AG08396 (cell line): ENCODE results near the gene ADH5.
"Not testable (repeated sequence)": the region's sequence is repeated elsewhere in the genome, so short reads cannot be mapped to it uniquely, and the experiment has no call there.

Source experiments
- DNase-seq: peaks from one replicate; pipeline ENCODE4 v3.0.0; 2012; ENCODE audit warnings: low spot score, mixed read lengths

The ADH5 gene

DNA sequence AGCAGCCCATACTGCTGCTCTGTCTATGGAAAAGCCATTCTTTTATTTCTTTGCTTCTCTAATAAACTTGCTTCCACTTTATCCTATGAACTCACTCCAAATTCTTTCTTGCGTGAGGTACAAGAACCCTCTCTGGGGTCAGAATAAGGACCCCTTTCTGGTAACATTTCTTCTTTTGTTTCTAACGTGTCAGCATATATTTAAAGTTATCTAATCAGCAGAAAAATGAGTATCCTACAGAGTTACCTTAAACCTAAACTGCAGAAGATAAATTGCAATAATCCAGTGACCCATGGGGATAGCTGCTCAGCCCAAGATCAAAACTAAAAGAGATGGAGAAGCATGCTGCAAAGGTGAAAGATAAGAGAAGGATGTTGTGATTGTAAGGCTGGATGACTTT, 4.0 kb downstream of the ADH5 start:
- no peak for DNase-seq

DNA sequence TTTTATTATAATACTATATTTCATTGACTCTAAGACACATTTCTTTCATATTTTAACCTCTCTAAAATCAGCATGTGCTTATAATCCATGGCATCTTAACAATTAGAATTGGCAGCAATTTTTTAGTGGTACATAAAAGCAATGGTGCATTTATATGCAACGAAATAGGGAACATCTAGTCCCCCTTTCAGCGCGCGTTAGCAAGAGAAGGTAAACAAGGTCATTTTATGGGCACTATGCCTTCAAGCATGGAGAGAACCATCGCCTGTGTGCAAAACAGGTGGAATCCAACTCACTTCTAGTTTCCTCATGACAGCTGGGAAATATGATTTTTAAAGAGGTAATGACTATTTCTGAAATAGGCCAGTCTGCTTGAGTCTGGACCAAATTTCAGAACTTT, 6.4 kb downstream of the ADH5 start:
- no peak for DNase-seq

- DNase-seq = not testable (repeated sequence)
Observed at GRCh38 chr4:99080869-99081268, 7.7 kb downstream of the ADH5 start.

DNA sequence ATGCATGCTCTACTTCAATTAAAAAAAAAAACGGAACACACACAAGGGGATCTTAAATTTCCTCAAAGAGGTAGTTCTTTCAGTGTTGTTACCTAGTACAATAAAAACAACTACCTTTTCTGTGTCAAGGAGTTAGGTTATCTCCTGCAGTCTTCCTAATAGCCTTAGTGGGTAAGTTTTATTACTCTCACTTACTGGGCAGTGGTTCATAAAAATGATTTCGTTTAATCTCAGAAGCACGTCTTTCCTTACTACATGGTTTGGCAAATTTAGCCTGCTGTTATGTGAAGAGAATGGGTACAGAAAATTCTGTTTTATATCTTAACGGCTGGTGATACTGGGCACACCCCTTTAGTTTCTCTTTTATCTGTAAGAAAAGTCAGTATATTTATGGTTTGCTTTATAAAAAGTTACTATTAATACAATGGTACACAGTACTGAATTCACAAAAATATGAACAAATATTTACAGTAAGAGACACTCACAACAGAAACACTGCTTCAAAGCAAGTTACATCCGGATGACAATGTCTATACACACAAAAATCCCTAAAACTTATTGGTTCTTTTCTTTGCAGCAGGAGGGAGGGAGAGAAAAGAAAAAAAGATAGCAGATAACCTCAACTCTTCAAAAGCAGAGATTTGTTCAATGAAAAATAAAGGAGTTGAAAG, 8.8 kb downstream of the ADH5 start:
- no peak for DNase-seq

DNA sequence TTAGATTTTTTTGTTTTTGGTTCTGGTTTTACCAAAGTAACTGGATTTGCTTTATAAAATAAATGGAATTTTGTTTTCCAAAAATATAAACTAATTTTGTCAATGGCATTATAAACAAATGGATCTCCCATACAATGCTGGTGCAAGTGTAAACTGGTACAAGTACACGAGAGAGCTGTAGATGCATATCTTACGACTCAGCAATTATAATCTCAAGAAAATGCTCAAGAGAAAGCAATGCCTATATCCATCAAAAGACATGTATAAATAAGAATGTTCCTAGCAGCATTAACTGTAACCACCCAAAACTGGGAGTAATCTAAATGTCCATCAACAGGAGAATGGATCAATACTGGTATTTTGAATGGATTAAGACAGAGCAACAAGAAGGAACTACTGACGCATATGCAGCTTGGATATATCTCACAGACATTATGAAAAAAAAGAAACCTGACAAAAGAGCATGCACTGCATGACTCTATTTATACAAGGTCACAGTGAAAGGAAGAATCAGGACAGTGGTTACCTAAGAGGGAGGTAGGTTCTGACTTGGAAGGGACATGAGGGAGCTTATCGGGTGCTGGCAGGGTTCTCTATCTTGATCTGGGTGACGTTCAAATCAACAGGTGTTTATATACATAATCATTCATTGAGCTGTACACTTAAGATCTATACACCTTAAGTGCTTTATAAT, 9.5 kb downstream of the ADH5 start:
- no peak for DNase-seq

DNA sequence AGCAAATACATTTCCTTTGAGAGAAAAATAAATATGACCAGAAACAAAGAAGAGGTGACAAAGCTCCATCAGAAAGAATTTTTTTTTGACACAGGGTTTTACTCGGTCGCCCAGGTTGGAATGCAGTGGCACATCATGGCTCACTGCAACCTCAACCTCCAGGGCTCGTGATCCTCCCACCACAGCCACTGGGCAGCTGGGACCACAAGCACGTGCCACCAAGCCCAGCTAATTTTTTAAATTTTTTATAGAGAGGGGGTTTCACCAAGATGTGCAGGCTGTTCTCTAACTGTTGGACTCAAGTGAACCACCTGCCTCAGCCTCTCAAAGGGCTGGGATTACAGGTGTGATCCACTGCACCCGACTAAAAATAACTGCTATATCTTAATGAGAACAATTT, 10.3 kb downstream of the ADH5 start:
- no peak for DNase-seq

DNA sequence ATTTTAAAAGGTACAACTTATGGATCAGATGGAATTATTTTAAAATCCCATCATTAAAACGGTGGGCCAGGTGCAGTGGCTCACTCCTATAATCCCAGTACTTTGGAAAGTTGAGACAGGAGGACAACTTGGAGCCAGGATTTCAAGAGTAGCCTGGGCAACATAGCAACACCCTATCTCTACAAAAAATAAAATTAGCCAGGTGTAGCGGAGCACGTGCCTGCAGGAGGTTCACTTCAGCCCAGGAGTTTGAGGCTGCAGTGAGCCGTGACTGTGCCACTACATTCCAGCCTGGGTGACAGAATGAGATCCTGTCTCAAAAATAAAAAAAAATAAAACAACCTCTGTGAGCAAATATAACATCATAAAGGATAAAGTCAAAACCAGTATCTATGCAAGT, 11.4 kb downstream of the ADH5 start:
- DNase-seq = no peak

DNA sequence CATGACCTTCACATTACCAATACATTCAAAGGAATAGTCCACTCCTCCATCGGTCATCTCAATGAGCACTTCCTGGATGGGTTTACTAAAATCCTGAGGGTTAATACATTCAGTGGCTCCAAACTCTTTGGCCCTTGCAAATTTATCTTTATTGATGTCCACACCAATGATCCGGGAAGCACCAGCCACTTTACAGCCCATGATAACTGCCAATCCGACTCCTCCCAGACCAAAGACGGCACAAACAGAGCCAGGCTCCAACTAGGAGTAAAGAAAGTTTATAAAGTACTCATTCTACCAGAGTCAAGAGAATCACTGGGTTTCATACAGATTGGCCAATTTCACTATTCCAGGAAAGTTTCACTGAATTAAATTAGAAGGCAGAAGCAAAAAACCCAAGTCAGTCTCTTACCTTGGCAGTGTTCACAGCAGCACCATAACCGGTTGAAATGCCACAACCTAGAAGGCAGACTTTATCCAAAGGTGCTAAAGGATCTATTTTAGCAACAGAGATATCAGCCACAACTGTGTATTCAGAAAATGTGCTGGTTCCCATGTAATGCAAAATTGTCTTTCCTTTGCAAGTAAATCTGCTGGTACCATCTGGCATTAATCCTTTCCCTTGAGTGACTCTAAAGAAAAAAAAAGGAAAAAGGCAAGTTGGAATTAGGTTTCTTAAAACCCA, 12.2 kb downstream of the ADH5 start:
- DNase-seq = no peak

- DNase-seq = no peak
Observed at GRCh38 chr4:99074816-99075215, 13.8 kb downstream of the ADH5 start.

DNA sequence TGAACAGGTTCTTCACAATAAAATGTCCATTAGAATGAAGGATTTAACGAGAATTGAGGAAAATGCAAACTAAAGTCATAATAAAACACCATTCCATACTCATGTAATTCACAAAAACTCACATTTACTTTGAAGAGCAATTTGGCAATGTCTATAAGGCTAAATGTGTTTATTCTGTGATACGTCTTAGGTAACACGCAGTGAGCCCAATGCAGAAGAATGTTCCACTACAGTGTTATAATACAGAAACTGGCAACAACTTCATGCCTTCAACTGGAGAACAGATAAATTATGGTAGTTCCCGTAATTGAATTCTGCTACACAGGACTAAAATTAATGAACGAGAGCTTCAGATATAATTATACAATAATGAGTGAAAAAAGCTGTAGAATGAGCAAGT, 17.4 kb downstream of the ADH5 start:
- DNase-seq = no peak

DNA sequence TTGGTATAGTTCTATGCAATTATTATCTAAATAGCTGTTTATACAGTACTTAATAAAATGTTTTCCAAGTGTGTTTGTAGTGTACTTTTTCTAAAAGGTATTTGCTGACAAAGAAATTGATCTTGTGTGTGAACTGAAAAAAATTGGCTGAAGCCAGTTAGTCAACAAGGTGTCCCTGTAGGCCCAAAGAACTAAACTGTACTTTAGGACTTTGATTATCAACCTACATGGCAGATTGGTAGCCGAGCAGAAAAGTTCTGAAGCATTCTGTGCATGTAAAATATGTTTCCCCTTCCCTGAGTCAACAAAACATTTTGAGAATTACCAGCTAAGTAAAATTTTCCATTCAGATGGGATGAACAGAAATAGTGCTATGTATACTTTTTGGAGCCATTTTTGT, 21.0 kb downstream of the ADH5 start:
- no peak for DNase-seq

GRCh38 chr4:99065521-99065920, 23.1 kb downstream of the ADH5 start:
- not testable (repeated sequence) for DNase-seq

DNA sequence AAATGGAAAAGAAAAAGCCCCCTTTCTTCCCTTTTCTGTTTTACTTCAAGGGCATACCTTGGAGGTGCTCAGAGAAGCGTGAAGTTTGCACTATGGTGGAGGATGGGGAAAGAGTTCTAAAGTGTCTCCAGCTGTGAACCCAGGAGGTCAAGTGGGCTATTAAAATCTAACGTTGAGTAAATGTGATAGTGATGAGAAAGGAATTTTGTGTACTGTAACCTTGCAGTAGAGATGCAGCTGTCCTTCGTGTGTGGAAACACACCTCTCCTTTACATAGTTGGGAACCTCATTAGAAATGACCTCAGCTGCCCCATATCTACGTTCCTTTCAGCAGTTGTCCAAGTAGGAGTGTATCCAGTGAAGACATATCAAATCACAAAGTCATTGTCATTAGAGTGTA, 26.5 kb downstream of the ADH5 start:
- DNase-seq = no peak

- DNase-seq = no peak
Observed at GRCh38 chr4:99061048-99061700, 27.4 kb downstream of the ADH5 start.

GRCh38 chr4:99059550-99059949, 29.0 kb downstream of the ADH5 start:
- no peak for DNase-seq

DNA sequence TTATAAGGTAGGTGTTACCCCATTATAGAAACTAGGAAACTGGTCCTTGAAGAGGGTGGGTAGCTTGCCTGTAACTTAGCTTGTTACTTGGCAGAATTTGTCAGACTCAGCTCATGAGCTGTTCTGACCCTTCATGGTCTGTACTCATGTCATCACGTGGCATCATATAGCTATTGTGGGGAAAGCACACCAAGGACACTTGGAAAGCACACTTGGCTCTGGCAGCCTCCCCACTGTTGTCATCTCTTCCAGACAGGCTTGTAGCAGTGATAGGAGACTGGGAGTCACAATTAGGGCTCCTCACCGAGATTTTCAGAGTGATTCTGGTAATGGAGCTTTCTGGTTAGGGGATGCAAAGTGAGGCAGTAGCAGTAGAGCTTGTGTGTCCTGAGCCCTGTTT, 30.4 kb downstream of the ADH5 start:
- DNase-seq = no peak

- no peak for DNase-seq
Observed at GRCh38 chr4:99054428-99054994, 34.1 kb downstream of the ADH5 start.

- DNase-seq = no peak
Observed at GRCh38 chr4:99052902-99053301, 35.7 kb downstream of the ADH5 start.

DNA sequence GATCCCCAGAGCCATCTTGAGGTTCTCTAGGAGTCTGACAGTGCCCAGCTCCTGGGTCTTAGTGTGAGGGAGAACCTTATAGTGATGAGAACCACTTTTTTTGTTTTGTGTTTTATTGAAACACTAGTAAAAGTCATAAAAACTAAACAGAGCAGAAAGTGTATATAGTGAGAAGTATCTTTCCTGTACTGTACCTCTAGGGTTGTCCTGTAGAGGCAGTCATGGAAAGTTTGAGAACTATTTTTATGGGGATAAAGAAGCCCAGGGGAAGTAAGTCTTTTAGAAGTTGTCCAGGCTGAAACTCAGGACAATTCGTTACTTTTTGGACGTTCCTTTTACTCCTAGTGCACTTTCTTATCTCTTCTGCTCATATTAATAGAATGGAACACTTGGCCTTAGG, 40.9 kb downstream of the ADH5 start:
- no peak for DNase-seq

GRCh38 chr4:99043346-99043745, 45.2 kb downstream of the ADH5 start:
- DNase-seq = no peak

DNA sequence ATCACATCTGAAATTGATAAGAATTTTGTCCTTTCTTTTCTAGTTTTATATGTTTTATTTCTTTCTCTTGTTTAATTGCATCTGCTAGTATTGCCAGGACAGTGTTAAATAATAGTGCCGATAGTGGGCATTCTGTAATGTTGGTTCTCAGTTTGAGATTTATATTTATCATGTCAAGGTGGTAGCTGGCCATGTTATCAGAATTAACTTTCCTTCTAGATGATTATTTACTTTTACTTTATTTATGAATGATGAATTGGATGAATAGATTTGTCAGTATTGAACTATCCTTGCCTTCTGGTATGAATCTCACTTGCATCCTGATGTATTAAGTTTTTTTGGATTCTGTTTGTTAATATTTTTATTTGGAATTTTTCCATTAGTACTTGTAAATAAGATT, 50.4 kb downstream of the ADH5 start:
- no peak for DNase-seq

DNA sequence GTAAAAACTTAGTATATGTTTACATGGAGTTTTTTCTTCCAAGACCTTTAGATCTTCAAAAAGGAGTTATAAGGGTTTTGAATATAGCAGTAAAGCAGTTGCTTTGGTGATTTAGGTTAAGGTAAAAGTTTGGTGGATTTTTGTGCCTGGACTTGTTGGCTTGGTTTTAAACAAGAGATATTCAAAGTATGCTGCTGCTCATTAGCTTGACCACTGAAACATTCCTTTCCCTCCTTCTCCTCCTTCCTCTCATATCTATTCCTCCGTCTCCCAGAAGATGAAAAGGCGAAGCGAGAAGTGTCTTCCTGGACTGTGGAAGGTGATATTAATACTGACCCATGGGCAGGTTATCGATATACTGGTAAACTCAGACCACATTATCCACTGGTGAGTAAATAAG, 54.6 kb downstream of the ADH5 start:
- no peak for DNase-seq

- DNase-seq = no peak
Observed at GRCh38 chr4:99029852-99030251, 58.7 kb downstream of the ADH5 start.
